Activated T-cell treated with anti-CD3 and anti-CD28 coated beads, Interleukin-2, amount 50 U/mL, for 24 hours (primary cell): ENCODE measurements around the gene PHACTR2.

ENCODE experiments used
- DNase-seq: peaks from one replicate; pipeline ENCODE4 v3.0.0-alpha.2; 2020
- H3K27ac Mint-ChIP-seq: 2 replicates; pipeline ENCODE4 v1.8.0; 2020; ENCODE audit warnings: mild to moderate bottlenecking, mixed read lengths
- H3K27me3 Mint-ChIP-seq: 2 replicates; pipeline ENCODE4 v1.8.0; 2020; ENCODE audit warnings: mixed read lengths
- H3K36me3 Mint-ChIP-seq: 2 replicates; pipeline ENCODE4 v1.8.0; 2020; ENCODE audit warnings: low read depth, mixed read lengths
- H3K4me1 Mint-ChIP-seq: 2 replicates; pipeline ENCODE4 v1.8.0; 2020; ENCODE audit warnings: low read depth, mixed read lengths
- H3K4me3 Mint-ChIP-seq: 2 replicates; pipeline ENCODE4 v1.8.0; 2020; ENCODE audit warnings: mild to moderate bottlenecking, moderate library complexity, mixed read lengths
- H3K9me3 Mint-ChIP-seq: 2 replicates; pipeline ENCODE4 v1.8.0; 2020; ENCODE audit warnings: mixed read lengths

Gene PHACTR2

GRCh38 chr6:143698759-143699429 is 21.1 kb downstream of the PHACTR2 start:
- DNase-seq, result no peak
- Mint-ChIP-seq H3K9me3 (no peaks in the 10 kb centered on the region), H3K27me3 (no peaks in the 10 kb centered on the region), H3K36me3 (no peaks in the 10 kb centered on the region), H3K4me3 (no peak overlapping the region), H3K4me1 (peaks cover 33% of the 10 kb centered on the region), H3K27ac (no peak overlapping the region)

- no peak overlapping the region for H3K4me3 Mint-ChIP-seq
- peaks cover 28% of the 10 kb centered on the region for H3K4me1 Mint-ChIP-seq
- no peak overlapping the region for H3K27ac Mint-ChIP-seq
- DNase-seq, result no peak
- no peaks in the 10 kb centered on the region for H3K27me3 Mint-ChIP-seq
- H3K9me3 Mint-ChIP-seq, result no peaks in the 10 kb centered on the region
- H3K36me3 Mint-ChIP-seq, result no peaks in the 10 kb centered on the region
Observed at GRCh38 chr6:143699430-143699825, 21.7 kb downstream of the PHACTR2 start.

- DNase-seq, result no peak
- H3K4me1 Mint-ChIP-seq, result peaks cover 16% of the 10 kb centered on the region
- H3K9me3 Mint-ChIP-seq, result no peaks in the 10 kb centered on the region
- H3K4me3 Mint-ChIP-seq, result no peak overlapping the region
- H3K27me3 Mint-ChIP-seq, result no peaks in the 10 kb centered on the region
- no peak overlapping the region for H3K27ac Mint-ChIP-seq
- peaks cover 6% of the 10 kb centered on the region for H3K36me3 Mint-ChIP-seq
Observed at GRCh38 chr6:143700684-143701348, 23.1 kb downstream of the PHACTR2 start.

DNA sequence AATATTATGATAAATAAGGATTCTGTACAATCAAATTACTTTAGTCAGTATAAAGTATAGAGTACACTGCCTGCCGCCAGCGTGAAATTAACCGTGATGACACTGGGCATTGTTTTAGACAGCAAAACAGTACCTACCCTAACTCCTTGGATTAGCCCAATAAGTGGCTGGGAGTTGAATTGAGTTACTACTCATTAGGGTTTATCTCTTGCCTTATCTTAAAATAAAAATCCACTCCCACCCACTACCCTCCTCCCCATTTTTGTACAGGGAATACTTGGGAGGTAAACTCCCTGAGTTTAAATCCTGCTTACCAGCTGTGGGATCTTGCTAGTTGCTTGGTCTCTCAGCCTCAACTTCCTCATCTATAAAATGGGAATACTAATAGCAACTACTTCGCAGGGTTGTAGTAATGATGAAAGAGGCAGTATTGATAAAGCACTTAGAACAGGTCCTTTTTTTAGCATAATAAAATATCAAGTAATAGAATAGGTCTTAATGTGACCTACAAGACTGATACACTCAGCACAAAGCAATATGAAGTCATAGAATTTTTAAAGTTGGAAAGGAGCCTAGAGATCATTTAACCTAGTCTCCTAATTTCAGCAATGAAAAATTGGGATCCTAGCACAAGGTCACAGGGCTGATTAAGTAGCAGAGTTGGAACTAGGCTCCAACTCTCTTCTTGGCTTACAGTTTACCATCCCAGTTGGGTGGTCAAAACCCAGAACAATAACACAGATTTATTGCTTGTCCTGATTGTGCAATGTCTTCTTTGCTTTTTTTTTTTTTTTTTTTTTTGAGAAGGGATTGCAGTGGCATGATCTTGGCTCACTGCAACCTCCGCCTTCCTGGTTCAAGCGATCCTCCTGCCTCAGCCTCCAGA is 23.8 kb downstream of the PHACTR2 start:
- Mint-ChIP-seq H3K27ac (no peak overlapping the region), H3K4me1 (peaks cover 10% of the 10 kb centered on the region), H3K27me3 (no peaks in the 10 kb centered on the region), H3K4me3 (no peak overlapping the region), H3K9me3 (no peaks in the 10 kb centered on the region), H3K36me3 (peaks cover 6% of the 10 kb centered on the region)
- DNase-seq, result no peak

GRCh38 chr6:143705569-143705968 is 27.8 kb downstream of the PHACTR2 start:
- Mint-ChIP-seq H3K9me3 (peaks cover 7% of the 10 kb centered on the region), H3K36me3 (peaks cover 6% of the 10 kb centered on the region), H3K4me3 (no peak overlapping the region), H3K4me1 (peaks cover 4% of the 10 kb centered on the region), H3K27me3 (no peaks in the 10 kb centered on the region), H3K27ac (no peak overlapping the region)
- DNase-seq, result no peak

GRCh38 chr6:143707697-143708096 is 29.9 kb downstream of the PHACTR2 start:
- H3K27ac Mint-ChIP-seq, result no peak overlapping the region
- no peaks in the 10 kb centered on the region for H3K27me3 Mint-ChIP-seq
- H3K4me3 Mint-ChIP-seq, result no peak overlapping the region
- H3K4me1 Mint-ChIP-seq, result peaks cover 4% of the 10 kb centered on the region
- peaks cover 6% of the 10 kb centered on the region for H3K36me3 Mint-ChIP-seq
- peaks cover 7% of the 10 kb centered on the region for H3K9me3 Mint-ChIP-seq
- DNase-seq, result no peak

DNA sequence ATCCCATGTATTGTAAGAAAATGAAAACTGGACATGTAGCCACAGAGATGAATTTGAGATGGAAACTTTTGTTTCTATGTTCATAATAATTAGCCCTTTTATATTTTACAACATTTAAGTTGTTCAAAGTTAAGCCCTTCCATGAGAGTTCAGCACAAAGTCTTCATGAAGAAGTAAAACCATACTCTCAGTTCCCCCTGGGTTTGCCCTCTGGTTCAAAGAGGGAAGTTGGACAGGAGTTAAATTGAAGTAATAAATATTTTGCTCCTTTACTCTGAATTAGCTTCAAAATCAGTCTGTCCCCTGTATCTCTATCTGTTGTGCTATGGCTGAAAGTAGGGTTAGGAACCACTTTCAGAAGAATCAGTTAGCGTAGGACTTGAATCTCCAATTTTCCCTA is 31.1 kb downstream of the PHACTR2 start:
- H3K9me3 Mint-ChIP-seq, result peaks cover 7% of the 10 kb centered on the region
- H3K4me3 Mint-ChIP-seq, result no peak overlapping the region
- no peak overlapping the region for H3K27ac Mint-ChIP-seq
- H3K36me3 Mint-ChIP-seq, result peaks cover 11% of the 10 kb centered on the region
- no peak for DNase-seq
- H3K27me3 Mint-ChIP-seq, result no peaks in the 10 kb centered on the region
- H3K4me1 Mint-ChIP-seq, result peaks cover 2% of the 10 kb centered on the region

DNA sequence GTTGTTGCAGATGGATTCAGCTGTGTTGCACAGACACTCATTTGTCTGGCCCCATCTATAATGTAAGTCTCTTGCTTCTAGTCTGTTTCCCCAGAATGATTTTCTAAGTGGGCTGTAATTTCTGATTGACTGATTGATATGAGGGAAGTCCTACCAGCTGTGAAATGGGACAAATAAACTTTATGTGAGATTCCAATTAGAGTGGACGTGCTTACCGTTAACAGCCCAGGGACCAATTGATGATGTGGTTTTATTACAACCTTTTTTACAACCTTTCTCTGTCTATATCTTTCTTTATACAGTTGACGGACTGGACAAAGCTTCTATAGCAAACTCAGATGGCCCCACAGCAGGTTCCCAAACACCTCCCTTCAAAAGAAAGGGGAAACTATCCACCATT is 33.9 kb downstream of the PHACTR2 start:
- H3K27me3 Mint-ChIP-seq, result no peaks in the 10 kb centered on the region
- H3K27ac Mint-ChIP-seq, result no peak overlapping the region
- no peak overlapping the region for H3K4me3 Mint-ChIP-seq
- no peak for DNase-seq
- peaks cover 6% of the 10 kb centered on the region for H3K36me3 Mint-ChIP-seq
- H3K9me3 Mint-ChIP-seq, result peaks cover 7% of the 10 kb centered on the region
- H3K4me1 Mint-ChIP-seq, result no peaks in the 10 kb centered on the region

DNA sequence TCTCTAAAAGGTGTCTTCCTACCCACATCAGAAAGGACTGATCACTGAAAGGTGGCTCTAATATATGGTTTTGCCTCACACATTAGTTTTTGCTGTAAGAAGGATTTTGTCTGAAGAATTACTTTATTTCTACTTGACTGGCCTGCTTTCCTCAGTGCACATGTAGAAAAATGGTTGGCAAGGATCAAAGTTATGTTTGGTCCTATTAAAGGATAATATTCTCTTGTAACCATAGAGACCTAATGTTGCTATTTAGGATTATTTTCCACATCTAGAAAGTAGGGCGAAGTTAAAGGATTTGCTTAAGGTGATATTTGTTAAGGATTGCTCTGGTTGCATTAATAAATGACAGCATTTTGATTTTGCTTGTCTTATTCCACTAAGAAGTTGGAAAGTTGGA is 40.7 kb downstream of the PHACTR2 start:
- no peak overlapping the region for H3K4me3 Mint-ChIP-seq
- no peak for DNase-seq
- peaks cover 5% of the 10 kb centered on the region for H3K9me3 Mint-ChIP-seq
- no peaks in the 10 kb centered on the region for H3K4me1 Mint-ChIP-seq
- H3K36me3 Mint-ChIP-seq, result peaks cover 22% of the 10 kb centered on the region
- H3K27me3 Mint-ChIP-seq, result no peaks in the 10 kb centered on the region
- no peak overlapping the region for H3K27ac Mint-ChIP-seq

DNA sequence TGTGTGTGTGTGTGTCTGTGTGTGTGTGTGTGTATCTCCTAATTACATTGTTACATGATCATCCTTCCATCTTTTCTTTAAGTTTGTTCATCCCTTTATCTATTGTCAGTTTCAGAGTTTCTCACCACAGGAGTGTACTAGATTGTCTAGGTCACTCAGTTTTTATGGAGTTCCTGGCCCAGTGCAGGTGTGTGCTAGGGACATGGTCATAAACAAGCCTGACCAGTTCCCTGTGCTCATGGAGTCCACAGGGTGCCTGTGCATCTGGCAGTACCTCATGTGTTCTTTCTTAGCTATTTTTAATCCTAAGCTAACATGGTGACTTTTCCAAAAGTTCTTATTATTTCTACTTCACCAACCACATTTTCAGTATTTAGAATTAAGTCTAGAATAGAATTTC is 43.9 kb downstream of the PHACTR2 start:
- peaks cover 4% of the 10 kb centered on the region for H3K4me1 Mint-ChIP-seq
- no peak for DNase-seq
- H3K4me3 Mint-ChIP-seq, result no peak overlapping the region
- no peak overlapping the region for H3K27ac Mint-ChIP-seq
- no peaks in the 10 kb centered on the region for H3K27me3 Mint-ChIP-seq
- H3K9me3 Mint-ChIP-seq, result peaks cover 7% of the 10 kb centered on the region
- H3K36me3 Mint-ChIP-seq, result peaks cover 38% of the 10 kb centered on the region

DNA sequence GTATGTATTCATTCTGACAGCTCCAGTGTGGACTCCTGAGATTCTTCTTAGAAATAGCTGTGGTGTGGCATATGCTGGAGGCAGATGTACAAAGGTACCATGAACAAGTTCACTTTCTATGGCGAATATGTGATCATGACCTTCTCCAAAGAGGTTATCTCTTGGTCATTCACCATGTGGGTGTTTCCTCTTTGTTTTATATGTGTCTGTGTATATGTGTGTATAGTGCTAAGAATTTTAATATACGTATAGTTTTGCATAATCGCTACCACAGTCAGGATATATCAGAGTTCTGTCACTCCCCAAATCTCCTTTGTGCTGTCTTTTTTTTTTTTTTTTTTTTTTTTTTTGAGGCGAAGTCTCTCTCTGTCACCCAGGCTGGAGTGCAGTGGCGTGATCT is 47.1 kb downstream of the PHACTR2 start:
- Mint-ChIP-seq H3K4me3 (no peak overlapping the region), H3K27me3 (no peaks in the 10 kb centered on the region), H3K4me1 (peaks cover 14% of the 10 kb centered on the region), H3K36me3 (peaks cover 43% of the 10 kb centered on the region), H3K27ac (no peak overlapping the region), H3K9me3 (peaks cover 7% of the 10 kb centered on the region)
- no peak for DNase-seq

GRCh38 chr6:143726015-143726647 is 48.4 kb downstream of the PHACTR2 start:
- Mint-ChIP-seq H3K9me3 (peaks cover 7% of the 10 kb centered on the region), H3K27ac (no peak overlapping the region), H3K36me3 (peaks cover 35% of the 10 kb centered on the region), H3K4me1 (peaks cover 16% of the 10 kb centered on the region), H3K4me3 (no peak overlapping the region), H3K27me3 (no peaks in the 10 kb centered on the region)
- DNase-seq, result no peak

- Mint-ChIP-seq H3K27ac (no peak overlapping the region), H3K4me3 (no peak overlapping the region), H3K9me3 (peaks cover 7% of the 10 kb centered on the region), H3K27me3 (no peaks in the 10 kb centered on the region), H3K4me1 (peaks cover 21% of the 10 kb centered on the region), H3K36me3 (peaks cover 35% of the 10 kb centered on the region)
- no peak for DNase-seq
Observed at GRCh38 chr6:143727035-143727434, 49.3 kb downstream of the PHACTR2 start.

DNA sequence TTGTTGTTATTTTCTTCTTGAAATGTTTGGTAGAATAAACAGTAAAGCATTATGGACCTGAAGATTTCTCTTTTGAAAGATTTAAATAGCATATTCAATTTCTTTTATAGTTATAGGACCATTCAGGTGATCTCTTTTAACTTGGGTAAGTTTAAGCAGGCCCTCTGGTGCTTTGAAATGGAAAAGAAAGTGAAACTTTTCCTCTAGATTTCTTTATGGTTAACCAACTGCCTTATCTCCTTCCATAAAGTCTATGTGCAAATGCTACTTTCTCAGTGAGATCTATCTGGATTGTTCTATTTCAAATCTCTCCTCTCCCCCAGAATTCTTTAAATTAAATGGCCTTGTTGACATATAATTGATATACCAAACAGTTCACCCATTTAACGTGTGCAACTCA is 54.0 kb downstream of the PHACTR2 start:
- peaks cover 43% of the 10 kb centered on the region for H3K4me1 Mint-ChIP-seq
- peaks cover 5% of the 10 kb centered on the region for H3K36me3 Mint-ChIP-seq
- H3K9me3 Mint-ChIP-seq, result no peaks in the 10 kb centered on the region
- no peaks in the 10 kb centered on the region for H3K27me3 Mint-ChIP-seq
- no peak overlapping the region for H3K4me3 Mint-ChIP-seq
- DNase-seq, result no peak
- no peak overlapping the region for H3K27ac Mint-ChIP-seq
